Muscle of leg (tissue), 11 donors: ENCODE measurements around the gene UGT1A8. TPM values are rescaled to one million over a fixed set of nuclear protein-coding genes. Genes with fewer than 3 reads are reported as not detected.

ENCODE experiments used
- DNase-seq: peaks from one replicate; pipeline ENCODE4 v3.0.0; 2013
- H3K27ac ChIP-seq: one replicate; pipeline ENCODE4 v1.5.1; 2013; ENCODE audit warnings: mild to moderate bottlenecking, low read length, control low read depth
- H3K27me3 ChIP-seq: one replicate; pipeline ENCODE4 v1.6.1; 2013; ENCODE audit warnings: low read length; ENCODE audit not compliant: control insufficient read depth, insufficient read depth
- H3K36me3 ChIP-seq: one replicate; pipeline ENCODE4 v1.6.1; 2013; ENCODE audit warnings: low read length; ENCODE audit not compliant: control insufficient read depth, insufficient read depth
- H3K4me1 ChIP-seq: one replicate; pipeline ENCODE4 v1.6.1; 2013; ENCODE audit warnings: low read length; ENCODE audit not compliant: control insufficient read depth, insufficient read depth
- H3K4me3 ChIP-seq: one replicate; pipeline ENCODE4 v1.5.1; 2013; ENCODE audit warnings: low read length, control low read depth
- H3K9me3 ChIP-seq: replicated peaks from 2 replicates; pipeline ENCODE4 v1.6.1; 2013; ENCODE audit warnings: low read depth, low read length; ENCODE audit not compliant: control insufficient read depth
- whole genome bisulfite sequencing: methylation state at CpG from one replicate; pipeline ENCODE4 v1.1.5; 2013; ENCODE audit warnings: missing lambda C conversion rate; ENCODE audit not compliant: insufficient coverage; 5-methylcytosine and 5-hydroxymethylcytosine counted together
- polyA plus RNA-seq, 8 donors: library from polyadenylated mRNA; unstranded; fragments of 120-200 nt; gene quantifications; one replicate each; pipeline versions ENCODE4 v1.2.1 to v1.2.3, GENCODE V29; 2013; ENCODE audit warnings: inconsistent platforms in 1 of 8, low replicate concordance in 1 of 8; ENCODE audit not compliant: insufficient read length in 8 of 8, insufficient read depth in 1 of 8
- total RNA-seq: library from RNA; stranded (reverse); fragments of 120-200 nt; gene quantifications from one replicate; pipeline ENCODE4 v1.2.4, GENCODE V29; 2013

The UGT1A8 gene
- total and polyA plus RNA-seq, 9 donors, result not detected

- no peaks in the 10 kb centered on the region for H3K9me3 ChIP-seq
- H3K27me3 ChIP-seq, result no peaks in the 10 kb centered on the region
- H3K27ac ChIP-seq, result no peak overlapping the region
- WGBS, result 95% methylated on average over 5 of the region's 6 CpGs
- H3K4me3 ChIP-seq, result no peak overlapping the region
- H3K36me3 ChIP-seq, result no peaks in the 10 kb centered on the region
- no peaks in the 10 kb centered on the region for H3K4me1 ChIP-seq
- no peak for DNase-seq
These were observed 158.0 kb downstream of the UGT1A8 start for GRCh38 chr2:233775414-233775813.

- Histone ChIP-seq H3K27ac (no peak within 1 kb of the TSS), H3K36me3 (no peaks in the 10 kb centered on the region), H3K27me3 (no peaks in the 10 kb centered on the region), H3K9me3 (no peaks in the 10 kb centered on the region), H3K4me1 (no peaks in the 10 kb centered on the region), H3K4me3 (no peak within 1 kb of the TSS)
- no peak for DNase-seq
- 80% methylated on average over 1 of the region's 2 CpGs for WGBS
These were observed 160.6 kb downstream of the UGT1A8 start, which contains the start of gene MROH2A for GRCh38 chr2:233778030-233778429. MROH2A (plus strand) TSS chr2:233778330; CDS start chr2:233779359, 1,029 bp downstream.

- H3K4me3 ChIP-seq, result no peak overlapping the region
- H3K4me1 ChIP-seq, result no peaks in the 10 kb centered on the region
- H3K27ac ChIP-seq, result no peak overlapping the region
- DNase-seq, result no peak
- 89% methylated on average over 3 of the region's 4 CpGs for WGBS
- H3K27me3 ChIP-seq, result no peaks in the 10 kb centered on the region
- no peaks in the 10 kb centered on the region for H3K36me3 ChIP-seq
- H3K9me3 ChIP-seq, result no peaks in the 10 kb centered on the region
These were observed 162.3 kb downstream of the UGT1A8 start for GRCh38 chr2:233779722-233780121.

- H3K4me1 ChIP-seq, result no peaks in the 10 kb centered on the region
- no peak for DNase-seq
- H3K27me3 ChIP-seq, result no peaks in the 10 kb centered on the region
- H3K27ac ChIP-seq, result no peak overlapping the region
- no peaks in the 10 kb centered on the region for H3K36me3 ChIP-seq
- no peaks in the 10 kb centered on the region for H3K9me3 ChIP-seq
- no CpG with 5 or more reads among the region's 4 CpGs for WGBS
- no peak overlapping the region for H3K4me3 ChIP-seq
These were observed 163.3 kb downstream of the UGT1A8 start for GRCh38 chr2:233780771-233781170.

- 88% methylated on average over 4 of the region's 7 CpGs for WGBS
- DNase-seq, result no peak
- H3K4me1 ChIP-seq, result no peaks in the 10 kb centered on the region
These were observed 172.1 kb downstream of the UGT1A8 start for GRCh38 chr2:233789554-233789953.

GRCh38 chr2:233791151-233791882, 173.9 kb downstream of the UGT1A8 start:
- Histone ChIP-seq H3K9me3 (no peaks in the 10 kb centered on the region), H3K4me3 (no peak overlapping the region), H3K36me3 (no peaks in the 10 kb centered on the region), H3K4me1 (no peaks in the 10 kb centered on the region), H3K27ac (no peak overlapping the region), H3K27me3 (no peaks in the 10 kb centered on the region)
- no peak for DNase-seq
- WGBS, result 77% methylated on average over 18 of the region's 18 CpGs

More at GRCh38 chr2:233789554-233789953, 172.1 kb downstream of the UGT1A8 start:
- no peak overlapping the region for H3K27ac ChIP-seq
- no peak overlapping the region for H3K4me3 ChIP-seq
- H3K27me3 ChIP-seq, result no peaks in the 10 kb centered on the region
- H3K36me3 ChIP-seq, result no peaks in the 10 kb centered on the region
- no peaks in the 10 kb centered on the region for H3K9me3 ChIP-seq

GRCh38 chr2:233791883-233792329, 174.5 kb downstream of the UGT1A8 start:
- Histone ChIP-seq H3K27ac (no peak overlapping the region), H3K9me3 (no peaks in the 10 kb centered on the region), H3K4me3 (no peak overlapping the region), H3K4me1 (no peaks in the 10 kb centered on the region), H3K27me3 (no peaks in the 10 kb centered on the region), H3K36me3 (no peaks in the 10 kb centered on the region)
- 63% methylated on average over 9 of the region's 9 CpGs for WGBS
- no peak for DNase-seq

- WGBS, result 97% methylated on average over 7 of the region's 7 CpGs
- Histone ChIP-seq H3K36me3 (no peaks in the 10 kb centered on the region), H3K9me3 (no peaks in the 10 kb centered on the region), H3K27ac (no peak overlapping the region), H3K4me3 (no peak overlapping the region), H3K4me1 (no peaks in the 10 kb centered on the region), H3K27me3 (no peaks in the 10 kb centered on the region)
- DNase-seq, result no peak
These were observed 175.3 kb downstream of the UGT1A8 start for GRCh38 chr2:233792720-233793119.

GRCh38 chr2:233793465-233794127, 176.2 kb downstream of the UGT1A8 start:
- DNase-seq, result no peak
- Histone ChIP-seq H3K36me3 (no peaks in the 10 kb centered on the region), H3K27ac (no peak overlapping the region), H3K9me3 (no peaks in the 10 kb centered on the region), H3K4me1 (no peaks in the 10 kb centered on the region), H3K27me3 (no peaks in the 10 kb centered on the region), H3K4me3 (no peak overlapping the region)
- 63% methylated on average over 15 of the region's 18 CpGs for WGBS

GRCh38 chr2:233794128-233794658, 176.8 kb downstream of the UGT1A8 start:
- 72% methylated on average over 17 of the region's 17 CpGs for WGBS
- H3K27me3 ChIP-seq, result no peaks in the 10 kb centered on the region
- H3K27ac ChIP-seq, result no peak overlapping the region
- H3K4me1 ChIP-seq, result no peaks in the 10 kb centered on the region
- no peaks in the 10 kb centered on the region for H3K36me3 ChIP-seq
- no peak for DNase-seq
- no peak overlapping the region for H3K4me3 ChIP-seq
- H3K9me3 ChIP-seq, result no peaks in the 10 kb centered on the region
